IPS DF 6.9 (cell line): ENCODE measurements around the gene NETO1.
A peak's percentile ranks its signal among the peaks of the same experiment; 100 is the strongest.

Experiments
- DNase-seq: peaks from one replicate; pipeline ENCODE4 v3.0.0-alpha.2; 2013; ENCODE audit warnings: low read depth, low spot score
- H3K27ac ChIP-seq: one replicate; pipeline ENCODE4 v1.5.1; 2013; ENCODE audit warnings: low read length, control low read depth
- H3K27me3 ChIP-seq: 2 replicates; pipeline ENCODE4 v1.6.1; 2013; ENCODE audit warnings: mild to moderate bottlenecking, low read length; ENCODE audit not compliant: control insufficient read depth, insufficient read depth
- H3K36me3 ChIP-seq: 2 replicates; pipeline ENCODE4 v1.6.1; 2013; ENCODE audit warnings: low read length; ENCODE audit not compliant: control insufficient read depth, insufficient read depth
- H3K4me1 ChIP-seq: 2 replicates; pipeline ENCODE4 v1.6.1; 2013; ENCODE audit warnings: low read length; ENCODE audit not compliant: control insufficient read depth, insufficient read depth
- H3K4me3 ChIP-seq: 2 replicates; pipeline ENCODE4 v1.5.1; 2013; ENCODE audit warnings: mild to moderate bottlenecking, low read length
- H3K9me3 ChIP-seq: 2 replicates; pipeline ENCODE4 v1.6.1; 2013; ENCODE audit warnings: low read length, inconsistent platforms; ENCODE audit not compliant: control insufficient read depth, insufficient read depth
- WGBS: extraction: QIAGEN DNeasy Blood & Tissue Kit; methylation state at CpG from one replicate; pipeline ENCODE4 v1.1.7; 2013; ENCODE audit warnings: mixed read lengths, missing lambda C conversion rate; ENCODE audit not compliant: insufficient read length, insufficient coverage; 5-methylcytosine and 5-hydroxymethylcytosine counted together

NETO1 gene, protein sequence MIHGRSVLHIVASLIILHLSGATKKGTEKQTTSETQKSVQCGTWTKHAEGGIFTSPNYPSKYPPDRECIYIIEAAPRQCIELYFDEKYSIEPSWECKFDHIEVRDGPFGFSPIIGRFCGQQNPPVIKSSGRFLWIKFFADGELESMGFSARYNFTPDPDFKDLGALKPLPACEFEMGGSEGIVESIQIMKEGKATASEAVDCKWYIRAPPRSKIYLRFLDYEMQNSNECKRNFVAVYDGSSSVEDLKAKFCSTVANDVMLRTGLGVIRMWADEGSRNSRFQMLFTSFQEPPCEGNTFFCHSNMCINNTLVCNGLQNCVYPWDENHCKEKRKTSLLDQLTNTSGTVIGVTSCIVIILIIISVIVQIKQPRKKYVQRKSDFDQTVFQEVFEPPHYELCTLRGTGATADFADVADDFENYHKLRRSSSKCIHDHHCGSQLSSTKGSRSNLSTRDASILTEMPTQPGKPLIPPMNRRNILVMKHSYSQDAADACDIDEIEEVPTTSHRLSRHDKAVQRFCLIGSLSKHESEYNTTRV

DNA sequence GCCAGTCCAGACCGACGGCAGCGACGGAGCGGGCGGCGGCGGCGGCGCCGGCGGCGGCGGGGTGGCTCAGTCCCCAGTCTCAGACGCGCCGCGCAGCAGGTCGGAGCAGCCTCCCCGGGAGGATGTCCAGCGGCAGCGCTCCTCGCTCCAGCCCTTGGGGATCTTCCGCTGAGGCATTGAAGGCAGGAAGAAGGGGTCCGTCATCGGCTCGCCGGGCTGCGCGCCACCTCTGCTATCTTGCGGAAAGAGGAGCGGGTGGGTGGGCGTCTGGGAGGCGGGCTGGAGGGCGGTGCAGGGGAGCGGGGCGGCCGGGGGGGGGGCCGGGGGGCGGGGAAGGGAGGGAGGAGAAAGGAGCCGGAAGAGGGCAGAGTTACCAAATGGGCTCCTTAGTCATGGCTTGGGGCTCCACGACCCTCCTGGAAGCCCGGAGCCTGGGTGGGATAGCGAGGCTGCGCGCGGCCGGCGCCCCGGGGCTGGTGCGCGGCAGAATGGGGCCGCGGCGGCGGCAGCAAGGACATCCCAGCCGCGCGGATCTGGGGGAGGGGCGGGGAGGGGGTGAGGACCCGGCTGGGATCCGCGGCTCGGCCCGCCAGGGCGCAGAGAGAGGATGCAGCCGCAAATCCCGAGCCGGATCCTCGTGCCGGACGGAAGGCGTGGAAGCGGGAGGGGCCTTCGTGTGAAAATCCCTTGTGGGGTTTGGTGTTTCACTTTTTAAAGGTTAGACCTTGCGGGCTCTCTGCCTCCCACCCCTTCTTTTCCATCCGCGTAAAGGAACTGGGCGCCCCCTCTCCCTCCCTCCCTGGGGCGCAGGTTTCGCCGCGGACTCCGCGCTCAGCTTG lies at the start of gene NETO1:
TSS of gene NETO1 (minus strand) at position 242 of the 839 bp plus-strand sequence. CDS start 696 bp downstream, outside the sequence.
- peaks cover 8% of the 10 kb centered on the region; the same call in 1 of the 2 replicates for H3K27me3 ChIP-seq
- H3K4me1 ChIP-seq, result peaks cover 2% of the 10 kb centered on the region; the same call in 1 of the 2 replicates
- no peak for DNase-seq
- H3K27ac ChIP-seq, result no peak within 1 kb of the TSS
- WGBS, result no CpG with 5 or more reads among the region's 85 CpGs
- H3K9me3 ChIP-seq, result no peaks in the 10 kb centered on the region
- H3K36me3 ChIP-seq, result no peaks in the 10 kb centered on the region; the same call in 1 of the 2 replicates
- peak within 1 kb of the TSS; percentile 78 for H3K4me3 ChIP-seq

DNA sequence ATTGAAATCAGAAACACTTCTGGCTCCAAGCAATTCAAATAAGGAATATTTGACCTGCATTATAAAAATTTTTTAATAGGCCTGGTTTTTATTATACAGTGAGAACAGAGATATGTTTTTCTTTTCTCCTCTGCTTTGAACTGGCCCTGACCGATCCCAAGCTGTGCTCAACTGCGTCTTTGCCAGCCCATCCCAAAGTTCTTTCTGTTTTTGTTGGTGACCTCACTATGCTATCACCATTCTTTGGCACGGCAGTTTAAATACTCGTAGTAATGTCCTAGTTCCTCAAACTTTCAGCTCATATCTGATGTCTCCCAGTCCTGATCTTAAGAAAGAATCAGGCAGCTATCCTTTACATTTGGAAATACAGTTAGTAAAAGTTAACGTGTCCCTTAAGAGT lies 42.3 kb upstream of the NETO1 start:
- Histone ChIP-seq H3K27ac (no peak overlapping the region), H3K4me3 (no peak overlapping the region), H3K36me3 (no peaks in the 10 kb centered on the region), H3K4me1 (no peaks in the 10 kb centered on the region), H3K9me3 (no peaks in the 10 kb centered on the region), H3K27me3 (no peaks in the 10 kb centered on the region)
- no CpG with 5 or more reads among the region's 5 CpGs for WGBS
- no peak for DNase-seq

DNA sequence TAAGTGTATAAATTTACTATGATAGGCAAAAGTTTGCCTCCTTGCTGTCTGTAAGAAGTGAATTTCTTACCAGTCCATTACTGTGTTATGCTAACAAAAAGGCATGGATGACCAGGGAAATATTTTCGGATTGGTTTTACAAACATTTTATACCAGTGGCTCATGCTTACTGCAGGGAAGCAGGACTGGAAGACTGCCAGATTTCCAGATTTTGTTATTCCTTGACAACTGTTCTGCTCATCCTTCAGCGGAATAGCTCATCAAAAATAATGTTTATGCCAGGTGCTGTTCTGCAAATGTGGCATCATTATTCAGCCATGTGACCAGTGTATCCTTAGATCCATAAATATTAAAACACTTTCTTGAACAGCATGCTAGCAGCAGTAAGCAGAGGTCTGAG lies 40.4 kb upstream of the NETO1 start:
- DNase-seq, result no peak

DNA sequence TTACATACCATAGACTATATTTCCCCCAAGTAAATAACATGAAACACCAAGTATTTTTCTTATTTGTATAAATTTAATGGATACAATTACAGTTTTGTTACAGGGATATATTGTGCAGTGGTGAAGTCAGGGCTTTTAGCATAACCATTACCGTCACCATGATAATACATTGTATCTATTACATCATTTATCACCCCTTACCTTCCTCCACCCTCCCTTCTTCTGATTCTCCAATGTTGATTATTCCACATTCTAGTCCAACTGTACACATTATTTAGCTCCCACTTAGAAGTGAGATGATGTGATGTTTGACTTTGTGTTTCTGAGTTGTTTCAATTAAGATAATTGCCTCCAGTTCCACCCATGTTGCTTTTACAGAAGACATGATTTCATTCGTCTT lies 35.2 kb upstream of the NETO1 start:
- Histone ChIP-seq H3K27me3 (no peaks in the 10 kb centered on the region), H3K4me1 (no peaks in the 10 kb centered on the region), H3K27ac (no peak overlapping the region), H3K4me3 (no peak overlapping the region), H3K36me3 (no peaks in the 10 kb centered on the region), H3K9me3 (no peaks in the 10 kb centered on the region)
- DNase-seq, result no peak
- WGBS, result no CpG with 5 or more reads among the region's 2 CpGs

More for the DNA sequence above, 40.4 kb upstream of the NETO1 start:
- H3K36me3 ChIP-seq, result no peaks in the 10 kb centered on the region
- no CpG with 5 or more reads among the region's 2 CpGs for WGBS
- H3K9me3 ChIP-seq, result no peaks in the 10 kb centered on the region
- no peak overlapping the region for H3K27ac ChIP-seq
- H3K27me3 ChIP-seq, result no peaks in the 10 kb centered on the region
- no peaks in the 10 kb centered on the region for H3K4me1 ChIP-seq
- H3K4me3 ChIP-seq, result no peak overlapping the region

DNA sequence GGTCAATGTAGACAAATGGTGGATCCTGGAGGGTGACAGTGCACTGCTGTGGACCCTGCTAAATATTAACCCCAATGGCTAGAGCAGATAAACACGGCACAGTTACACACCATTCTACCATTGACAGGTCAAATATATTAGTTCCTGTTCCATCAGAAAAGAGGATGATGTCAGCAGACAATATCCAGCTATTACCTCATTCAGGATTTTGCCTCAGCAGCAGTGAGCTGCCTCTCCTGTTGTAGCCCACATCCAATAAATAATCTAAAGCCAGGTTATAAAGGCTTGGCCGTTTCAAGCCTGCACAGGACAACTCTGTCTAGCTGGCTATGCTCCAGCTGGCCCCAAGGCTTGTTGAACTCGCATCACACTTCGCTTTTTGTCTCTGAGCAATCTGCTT lies 31.6 kb upstream of the NETO1 start:
- H3K4me1 ChIP-seq, result no peaks in the 10 kb centered on the region
- H3K9me3 ChIP-seq, result no peaks in the 10 kb centered on the region
- no peak overlapping the region for H3K4me3 ChIP-seq
- DNase-seq, result no peak
- H3K27me3 ChIP-seq, result no peaks in the 10 kb centered on the region
- H3K36me3 ChIP-seq, result no peaks in the 10 kb centered on the region
- H3K27ac ChIP-seq, result no peak overlapping the region
- WGBS, result no CpG with 5 or more reads among the region's 4 CpGs

DNA sequence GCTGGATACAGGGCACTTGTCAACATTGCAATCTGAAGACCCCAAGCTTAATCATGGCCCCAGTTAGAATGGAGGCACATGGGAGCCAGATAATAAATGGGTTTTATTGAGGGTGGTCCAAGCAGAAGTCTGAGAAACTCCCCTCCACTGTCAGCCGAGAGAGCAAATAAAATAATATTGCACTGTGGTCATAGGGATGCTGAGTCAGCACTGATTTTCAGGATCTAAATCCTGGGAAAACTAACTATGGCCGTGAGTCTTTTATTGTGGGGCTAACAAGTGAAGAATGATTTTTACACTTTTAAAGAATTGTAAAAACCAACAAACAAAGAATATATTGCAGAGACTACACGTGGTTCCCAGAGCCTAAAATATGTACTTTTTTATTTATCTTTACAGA lies 31.1 kb upstream of the NETO1 start:
- Histone ChIP-seq H3K27ac (no peak overlapping the region), H3K4me3 (no peak overlapping the region), H3K9me3 (no peaks in the 10 kb centered on the region), H3K36me3 (no peaks in the 10 kb centered on the region), H3K27me3 (no peaks in the 10 kb centered on the region), H3K4me1 (no peaks in the 10 kb centered on the region)
- DNase-seq, result no peak
- no CpG with 5 or more reads among the region's 3 CpGs for WGBS

DNA sequence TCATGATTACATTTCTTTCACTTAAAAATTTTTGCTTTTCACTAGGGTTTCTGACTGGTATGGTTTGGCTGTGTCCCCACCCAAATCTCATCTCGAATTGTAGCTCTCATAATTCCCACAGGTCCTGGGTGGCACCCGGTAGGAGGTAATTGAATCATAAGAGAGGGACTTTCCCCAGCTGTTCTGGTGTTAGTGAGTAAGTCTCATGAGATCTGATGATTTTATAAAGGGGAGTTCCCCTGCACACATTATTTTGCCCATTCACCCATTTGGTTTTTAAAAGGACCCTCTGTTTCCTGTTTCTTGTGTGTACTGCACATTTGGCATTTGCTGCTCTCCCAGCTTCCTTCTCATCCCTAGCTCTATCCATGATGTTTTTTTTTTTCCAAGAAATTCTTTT lies 27.8 kb upstream of the NETO1 start:
- H3K4me3 ChIP-seq, result no peak overlapping the region
- no peaks in the 10 kb centered on the region for H3K27me3 ChIP-seq
- no peaks in the 10 kb centered on the region for H3K4me1 ChIP-seq
- H3K27ac ChIP-seq, result no peak overlapping the region
- no peak for DNase-seq
- H3K36me3 ChIP-seq, result no peaks in the 10 kb centered on the region
- no CpG with 5 or more reads among the region's 2 CpGs for WGBS
- H3K9me3 ChIP-seq, result no peaks in the 10 kb centered on the region

DNA sequence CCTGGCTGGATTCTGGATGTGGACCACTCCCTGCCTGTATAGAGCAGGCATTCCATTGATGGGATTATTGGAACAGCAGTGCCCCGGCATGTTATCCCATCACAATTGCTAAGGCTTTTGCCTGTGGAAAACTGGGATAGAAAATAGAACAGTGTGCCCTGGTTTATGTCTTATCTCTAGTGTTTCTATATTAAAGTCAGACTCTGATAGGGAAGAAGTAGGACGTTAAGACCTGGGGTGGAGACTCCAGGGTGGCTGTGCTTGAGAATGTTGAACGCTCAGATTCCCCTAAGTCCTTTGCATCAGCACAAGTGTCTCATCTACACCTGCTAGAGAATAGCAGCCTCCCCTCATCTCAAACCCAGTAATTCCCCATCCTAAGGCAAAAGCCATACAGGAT lies 10.8 kb upstream of the NETO1 start:
- no peaks in the 10 kb centered on the region for H3K27me3 ChIP-seq
- no peak for DNase-seq
- H3K4me3 ChIP-seq, result no peak overlapping the region
- H3K4me1 ChIP-seq, result 0 out of 2 replicates have a peak, but pooled peaks cover 2% of the 10 kb centered on the region
- no peaks in the 10 kb centered on the region for H3K36me3 ChIP-seq
- no CpG with 5 or more reads among the region's 3 CpGs for WGBS
- no peak overlapping the region for H3K27ac ChIP-seq
- H3K9me3 ChIP-seq, result no peaks in the 10 kb centered on the region

DNA sequence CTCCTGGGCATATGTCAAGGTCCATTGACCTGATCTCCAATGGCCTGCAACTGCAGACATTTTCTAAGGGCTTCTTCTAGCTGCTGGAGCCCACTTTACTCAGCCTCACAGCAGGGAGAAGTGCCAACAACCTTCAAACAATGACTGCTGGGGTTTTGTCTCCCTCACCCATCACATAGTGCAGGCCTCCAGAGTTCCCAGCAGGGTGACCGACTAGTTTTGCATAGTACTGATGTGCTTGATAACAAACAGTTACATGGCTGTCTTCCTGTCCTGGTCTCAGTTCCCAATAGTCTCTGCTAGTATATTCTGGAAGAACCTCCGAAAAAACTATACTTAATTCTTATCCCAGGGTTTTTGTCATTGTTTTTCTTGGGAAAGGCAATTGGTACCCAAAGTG lies 10.4 kb upstream of the NETO1 start:
- Histone ChIP-seq H3K9me3 (no peaks in the 10 kb centered on the region), H3K36me3 (no peaks in the 10 kb centered on the region), H3K27me3 (no peaks in the 10 kb centered on the region), H3K27ac (no peak overlapping the region), H3K4me3 (no peak overlapping the region), H3K4me1 (0 out of 2 replicates have a peak, but pooled peaks cover 2% of the 10 kb centered on the region)
- no CpG with 5 or more reads among the region's 2 CpGs for WGBS
- DNase-seq, result no peak

DNA sequence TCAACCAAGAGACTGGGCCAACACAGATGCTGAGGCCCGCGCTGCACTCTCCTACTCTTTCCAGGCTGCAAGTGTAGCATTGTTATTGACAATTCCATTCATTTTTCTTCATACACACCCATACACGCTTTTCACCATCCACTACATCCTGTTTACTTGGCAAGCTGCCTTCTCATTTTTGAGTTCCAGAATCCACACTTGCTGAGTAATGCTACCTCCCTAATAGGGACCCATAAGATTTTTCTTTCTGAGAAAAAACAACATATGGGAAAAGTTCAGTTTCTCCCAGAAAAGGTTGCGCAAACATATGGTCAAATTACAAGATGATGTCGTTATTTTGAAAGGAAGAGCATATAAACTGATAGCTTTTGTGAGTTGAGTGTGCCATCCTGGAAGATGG lies 3.3 kb upstream of the NETO1 start:
- Histone ChIP-seq H3K36me3 (no peaks in the 10 kb centered on the region), H3K27ac (no peak overlapping the region), H3K27me3 (peaks cover 8% of the 10 kb centered on the region; the same call in 1 of the 2 replicates), H3K4me3 (no peak overlapping the region), H3K9me3 (no peaks in the 10 kb centered on the region), H3K4me1 (0 out of 2 replicates have a peak, but pooled peaks cover 2% of the 10 kb centered on the region)
- WGBS, result no CpG with 5 or more reads among the region's 5 CpGs
- no peak for DNase-seq
